Pons (tissue), 1 donor: ENCODE measurements around the gene LAMA4.

Experiments used
- DNase-seq: peaks from one replicate; pipeline ENCODE4 v3.0.0-alpha.2; 2016; ENCODE audit warnings: low spot score

Gene LAMA4

DNA sequence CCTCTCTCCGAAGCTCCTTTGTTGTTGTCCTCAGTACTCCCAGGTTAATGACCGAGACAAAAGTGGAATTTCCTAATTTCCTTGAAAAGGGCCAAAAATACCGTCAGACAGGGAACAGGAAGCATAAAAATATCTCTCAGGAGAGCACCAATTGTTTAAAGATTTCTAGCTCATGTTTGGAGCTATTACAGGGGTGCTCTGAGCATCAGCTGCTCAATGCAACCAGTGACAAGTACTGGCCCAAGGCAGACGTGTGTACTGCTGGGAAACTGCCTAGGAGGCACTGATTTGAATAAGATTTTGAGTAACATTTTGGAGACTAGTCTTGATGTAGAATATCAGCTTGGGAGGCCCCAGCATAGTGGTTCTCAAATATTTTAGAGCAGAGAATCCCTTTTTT, 17.3 kb downstream of the LAMA4 start:
- no peak for DNase-seq

DNA sequence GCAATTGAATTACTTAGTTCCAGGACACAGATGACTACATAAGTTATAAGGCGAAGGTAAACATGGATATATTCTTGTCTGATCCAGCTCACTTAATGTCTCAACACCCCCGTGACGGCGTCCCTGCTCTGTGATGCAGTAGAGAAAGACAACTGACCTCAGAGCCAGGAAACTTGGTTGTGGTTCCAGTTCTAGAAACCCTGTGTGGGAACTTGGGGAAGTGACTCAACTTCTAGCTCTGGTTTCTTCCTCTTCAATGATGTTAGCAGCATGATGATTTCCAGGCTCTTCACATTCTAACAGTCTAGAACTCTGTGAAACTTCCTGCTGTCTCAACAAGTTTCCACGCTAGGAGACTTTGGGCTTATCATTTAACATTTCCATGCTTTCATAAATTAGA, 18.4 kb downstream of the LAMA4 start:
- DNase-seq = no peak

DNA sequence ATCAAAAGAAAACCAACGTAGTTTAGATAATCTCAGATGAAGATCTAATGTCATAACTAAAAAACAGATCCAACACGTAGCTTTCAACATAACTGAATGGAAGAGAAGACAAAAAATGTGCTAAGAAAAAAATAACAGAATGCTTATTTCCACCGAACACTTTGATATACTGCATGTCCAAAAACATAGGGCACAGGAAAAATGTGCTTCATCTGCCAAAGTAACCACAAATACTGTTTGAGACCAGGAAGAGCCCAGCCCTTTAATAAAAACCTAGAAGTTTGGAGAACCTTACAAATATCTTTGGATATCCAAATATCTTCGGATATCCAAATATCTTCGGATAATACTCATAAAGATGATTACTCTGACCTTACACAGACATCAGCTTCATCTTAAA, 19.8 kb downstream of the LAMA4 start:
- no peak for DNase-seq

DNA sequence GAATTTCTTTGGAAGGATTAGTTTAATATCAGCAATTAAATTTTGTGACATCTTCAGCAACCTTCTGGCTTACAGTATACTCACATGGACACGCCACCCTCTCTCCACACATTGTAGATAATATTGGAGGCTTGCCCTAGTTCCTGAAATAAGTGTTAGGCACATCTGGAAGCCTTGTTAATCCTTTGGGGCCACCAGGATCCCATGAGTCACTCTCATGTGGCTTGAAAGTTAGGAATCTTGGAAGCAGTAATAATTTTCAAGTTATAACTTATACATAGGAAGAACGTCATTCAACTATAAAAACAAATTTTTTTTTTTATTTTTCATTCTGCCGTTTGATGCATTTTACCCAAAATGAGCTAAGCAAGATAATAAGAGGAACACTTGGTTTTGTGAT, 20.5 kb downstream of the LAMA4 start:
- DNase-seq = no peak

DNA sequence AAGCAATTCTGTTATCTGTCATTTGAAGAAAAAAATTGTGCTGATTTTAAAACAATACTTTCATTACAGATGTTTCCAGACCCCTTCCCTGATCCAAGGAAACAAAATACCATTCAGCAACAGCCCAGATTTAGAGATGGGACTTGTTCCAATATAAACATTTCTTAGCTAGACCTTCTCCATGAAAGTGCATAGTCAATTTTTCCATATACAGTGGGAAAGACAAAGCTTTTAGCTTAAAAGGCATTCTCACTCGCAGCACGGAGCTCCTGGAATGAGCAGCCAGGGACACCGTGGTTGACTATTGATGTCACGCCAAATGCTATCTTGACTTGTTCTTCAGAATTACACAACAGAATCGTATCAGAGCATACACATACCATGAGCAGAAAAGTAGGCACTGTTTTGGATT, 21.5 kb downstream of the LAMA4 start:
- DNase-seq = no peak

DNA sequence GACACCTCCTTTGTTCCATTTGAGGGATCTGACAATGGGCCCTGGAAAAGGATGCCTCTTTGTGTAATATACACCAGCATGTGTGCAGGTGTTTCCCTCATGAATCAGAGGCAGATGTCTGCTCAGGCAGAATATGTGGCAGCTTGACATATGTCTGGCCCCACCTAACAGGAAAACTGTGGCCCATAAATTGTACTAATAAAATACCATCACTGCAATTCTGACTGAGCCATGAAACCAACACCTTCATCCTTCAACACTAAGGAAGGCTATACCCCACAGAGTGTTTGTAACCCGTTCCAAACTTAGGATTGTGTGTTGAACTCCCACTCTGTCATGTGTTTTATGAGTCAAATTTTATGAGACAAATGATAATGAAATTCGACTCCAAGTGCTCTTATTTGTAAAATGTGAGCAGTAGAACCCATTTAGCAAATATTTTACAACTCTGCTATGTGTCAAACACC, 22.7 kb downstream of the LAMA4 start:
- DNase-seq = no peak

DNA sequence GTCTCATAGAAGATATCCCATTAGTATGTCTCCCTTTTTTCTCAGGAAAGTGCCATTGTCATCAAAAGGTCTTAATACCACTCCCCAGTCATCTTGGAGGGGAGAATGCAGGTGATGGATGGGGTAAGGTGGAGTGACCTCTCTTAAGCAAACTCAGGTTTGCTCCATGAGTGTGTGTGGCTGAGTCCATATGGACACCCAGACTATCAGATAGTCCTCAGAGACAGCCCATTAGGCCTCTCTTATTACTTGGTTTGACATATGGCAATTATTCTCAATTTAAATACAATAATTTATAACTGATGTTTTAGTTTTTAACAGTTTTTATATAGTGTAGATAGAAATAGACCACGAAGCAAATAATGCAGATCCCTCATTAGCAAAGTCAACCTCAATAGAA, 23.2 kb downstream of the LAMA4 start:
- DNase-seq = no peak

DNA sequence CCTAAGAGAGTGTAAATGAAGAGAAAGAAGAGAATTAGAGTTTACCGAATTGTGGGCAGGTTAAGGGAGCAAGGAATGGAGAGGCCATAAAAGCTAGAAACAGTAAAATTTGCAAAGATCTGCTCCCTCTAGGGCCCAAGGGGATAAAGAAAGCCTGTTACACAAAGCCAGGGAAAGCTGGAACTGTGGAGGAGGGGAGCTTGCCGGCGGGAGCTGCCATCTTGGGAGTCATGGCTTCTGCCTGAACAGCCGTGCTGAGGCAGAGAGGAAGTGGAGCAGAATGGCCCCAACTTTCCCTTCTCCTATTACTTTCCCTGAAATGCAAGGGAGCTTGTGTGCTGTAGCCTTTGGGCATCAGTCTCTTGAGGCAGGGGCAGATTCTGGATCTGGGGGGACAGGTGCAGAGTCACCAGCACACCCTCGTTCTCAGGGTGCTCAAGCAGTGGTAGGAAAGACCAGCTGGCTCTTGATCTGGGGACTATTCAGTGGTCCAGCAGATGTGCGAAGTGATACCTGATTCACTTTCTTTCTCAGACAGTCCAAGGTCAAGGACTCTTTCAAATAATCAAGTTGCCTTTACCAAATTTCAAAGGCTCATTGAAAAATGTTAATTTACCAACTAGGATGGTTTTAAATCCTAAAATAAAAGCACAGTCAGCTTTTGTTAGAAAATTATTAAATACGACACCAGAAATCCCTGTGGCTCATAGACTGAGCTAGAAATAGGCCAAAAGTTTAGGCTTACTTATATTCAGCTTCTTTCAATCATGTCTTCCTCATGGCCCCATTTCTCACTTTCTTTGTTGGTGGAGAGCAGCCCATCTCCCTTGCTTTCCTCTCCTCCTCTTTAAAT, 25.7 kb downstream of the LAMA4 start:
- no peak for DNase-seq

DNA sequence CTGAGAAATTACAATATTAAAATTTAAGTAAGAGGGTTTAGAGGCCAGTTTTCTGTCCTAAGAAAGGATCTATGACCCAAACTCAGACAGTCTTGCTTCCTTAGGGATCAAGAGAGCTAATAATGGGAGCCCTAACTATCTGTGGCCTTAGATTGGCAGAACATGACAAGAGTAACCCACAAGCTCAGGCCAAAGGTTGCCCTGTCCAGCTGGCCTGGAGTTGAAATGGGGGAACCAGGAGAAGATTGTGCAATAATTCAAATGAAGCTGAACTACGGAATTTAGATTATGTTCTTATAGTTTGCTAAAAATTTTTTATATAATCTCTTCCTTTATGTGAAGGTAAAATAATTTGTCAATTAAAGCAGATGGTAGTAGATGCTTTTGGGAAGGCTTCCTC, 26.4 kb downstream of the LAMA4 start:
- DNase-seq = no peak

DNA sequence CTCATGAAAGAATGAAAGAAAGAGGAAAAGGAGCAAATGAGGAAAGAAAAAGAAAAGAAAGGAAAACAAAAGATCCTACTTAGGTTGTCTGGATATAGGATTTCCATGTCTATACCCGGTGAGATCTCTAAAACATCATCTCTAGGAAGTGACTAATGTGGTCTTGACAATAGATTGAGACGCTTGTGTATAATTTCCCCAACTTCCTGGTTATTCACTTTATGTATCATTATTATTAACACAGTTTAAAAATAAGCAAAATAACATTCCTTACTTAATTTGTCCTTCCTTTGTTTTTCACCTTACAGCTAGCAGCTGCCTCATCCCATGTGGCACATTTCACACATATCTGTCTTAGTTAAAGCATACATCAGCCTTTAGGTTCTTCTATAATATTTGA, 27.0 kb downstream of the LAMA4 start:
- DNase-seq = no peak

DNA sequence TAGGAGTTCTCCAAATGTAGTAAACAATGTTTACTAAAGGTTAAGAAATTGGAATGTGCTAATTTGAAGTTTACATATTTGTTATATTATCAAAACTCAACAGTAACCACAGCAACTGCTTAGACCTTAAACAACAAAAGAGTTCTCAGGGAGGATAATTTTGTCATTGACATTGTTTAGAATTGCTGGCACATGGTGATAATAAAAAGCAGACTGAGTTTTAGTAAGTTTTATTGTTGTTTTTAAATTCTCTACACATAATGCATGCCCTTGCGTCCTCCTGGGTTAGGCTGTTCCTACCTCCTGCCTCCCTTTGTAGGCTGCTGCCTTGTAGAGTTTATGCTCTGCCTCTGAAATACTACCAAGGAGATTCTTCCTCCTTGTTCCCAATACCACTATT, 28.7 kb downstream of the LAMA4 start:
- DNase-seq = no peak

DNA sequence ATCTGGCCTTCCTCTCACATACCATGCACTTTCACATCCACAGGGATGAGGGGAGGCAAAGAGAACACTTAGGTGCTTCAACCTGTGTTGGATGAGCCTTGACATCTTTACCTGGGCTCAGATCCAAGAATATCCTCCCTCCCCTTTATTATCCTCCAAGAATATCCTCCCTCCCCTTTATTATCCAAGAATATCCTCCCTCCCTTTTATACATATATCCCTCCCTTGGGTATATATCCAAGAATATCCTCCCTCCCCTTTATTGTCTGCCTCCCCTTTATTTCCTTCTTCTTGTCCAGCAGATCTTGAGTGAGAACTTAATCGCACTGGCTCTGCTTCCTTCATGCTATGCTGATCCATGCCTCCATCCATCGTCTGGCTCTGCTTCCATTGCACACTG, 30.3 kb downstream of the LAMA4 start:
- DNase-seq = no peak

DNA sequence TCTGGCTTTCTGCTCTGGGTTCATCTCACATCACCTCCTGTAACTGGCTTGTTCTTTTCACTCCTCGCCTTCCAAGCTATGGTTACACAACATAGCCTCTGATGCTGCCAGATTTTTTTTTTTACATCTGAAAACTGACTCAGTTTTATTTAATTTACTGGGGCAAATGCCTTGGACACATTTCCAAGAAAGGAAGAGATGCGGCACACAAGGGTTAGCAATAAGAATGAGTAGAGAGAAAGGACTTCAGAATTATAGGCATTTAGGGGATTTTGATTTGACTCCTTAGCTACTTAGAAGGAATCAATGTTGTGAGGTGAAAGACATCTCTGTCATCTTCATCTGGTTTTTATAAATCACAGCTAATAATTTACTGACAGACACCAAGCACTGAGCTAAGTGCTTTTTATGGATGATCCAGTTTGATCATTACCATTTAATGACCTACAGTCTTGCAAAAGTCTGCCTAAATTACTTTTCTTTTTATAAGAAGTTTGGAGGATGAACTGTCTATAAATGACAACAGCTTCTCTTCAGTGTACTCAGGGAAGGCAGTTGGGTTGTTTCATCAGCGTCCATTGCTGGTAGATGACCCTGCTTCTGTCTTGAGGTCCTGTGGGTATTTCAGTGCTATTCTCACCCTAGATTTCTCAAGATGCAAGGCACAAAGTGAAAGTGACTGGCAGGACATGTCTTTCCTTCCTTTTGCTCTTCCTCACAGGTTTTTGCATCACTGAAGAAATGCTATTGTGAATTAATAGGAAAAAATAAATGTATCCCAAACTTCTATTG, 31.1 kb downstream of the LAMA4 start:
- DNase-seq = peak; percentile 40

DNA sequence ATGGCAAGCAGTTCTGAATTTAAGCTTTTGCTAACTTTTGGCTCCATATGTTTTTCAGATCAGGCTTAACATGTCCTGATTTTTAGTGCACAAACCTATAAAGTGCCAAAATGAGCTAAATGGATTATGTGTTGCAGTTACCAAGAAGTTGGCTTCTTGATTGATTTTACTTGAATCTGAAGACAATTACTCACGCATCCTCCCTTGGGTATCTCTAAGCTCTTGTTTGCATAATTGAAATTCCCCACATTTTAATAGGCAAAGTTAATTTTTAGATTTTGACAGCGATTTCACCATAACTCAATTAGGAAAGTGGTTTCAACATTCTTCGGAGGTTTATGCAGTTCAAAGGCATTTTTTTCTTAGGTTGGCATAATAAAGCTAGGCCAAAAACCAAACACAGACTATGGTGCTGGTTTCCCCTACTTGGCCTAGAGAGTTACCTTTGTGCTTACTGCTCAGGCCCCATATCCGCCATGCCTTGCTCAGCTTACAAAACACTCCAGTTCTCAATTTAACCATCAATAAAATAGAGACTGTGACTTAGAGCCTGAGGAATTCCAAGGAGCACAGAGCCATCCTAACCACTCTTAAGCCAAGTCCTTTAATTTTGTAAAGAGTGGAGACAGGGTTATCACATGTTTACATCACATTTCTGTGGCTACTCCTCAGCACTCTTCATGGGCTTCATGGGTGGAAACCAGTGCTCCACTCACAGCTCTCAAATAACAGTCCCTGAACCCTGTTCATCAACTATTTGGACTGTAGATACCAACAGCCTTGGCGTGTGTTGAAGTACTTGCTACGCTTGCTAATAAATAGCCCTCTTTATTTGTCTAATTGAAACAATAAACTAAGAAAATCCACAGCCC, 32.1 kb downstream of the LAMA4 start:
- DNase-seq = no peak

DNA sequence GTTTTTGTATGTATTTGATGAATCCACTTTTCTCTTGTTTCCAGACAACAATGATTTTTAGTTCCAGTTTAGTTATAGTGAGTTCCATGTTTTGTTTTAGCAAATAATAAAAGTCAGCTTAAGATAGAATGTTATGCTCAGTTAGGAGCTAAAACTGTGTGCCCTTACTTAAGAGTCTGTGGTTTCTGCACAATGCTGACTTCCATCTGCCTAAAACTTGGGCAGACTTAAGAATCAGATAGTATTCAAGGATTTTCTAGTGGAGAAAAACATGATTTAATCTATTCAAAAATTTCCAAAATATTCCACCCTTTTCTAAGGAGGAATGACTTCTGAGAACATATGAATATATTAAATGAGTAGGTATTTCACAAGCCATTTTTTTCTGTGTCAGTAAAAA, 32.8 kb downstream of the LAMA4 start:
- no peak for DNase-seq

DNA sequence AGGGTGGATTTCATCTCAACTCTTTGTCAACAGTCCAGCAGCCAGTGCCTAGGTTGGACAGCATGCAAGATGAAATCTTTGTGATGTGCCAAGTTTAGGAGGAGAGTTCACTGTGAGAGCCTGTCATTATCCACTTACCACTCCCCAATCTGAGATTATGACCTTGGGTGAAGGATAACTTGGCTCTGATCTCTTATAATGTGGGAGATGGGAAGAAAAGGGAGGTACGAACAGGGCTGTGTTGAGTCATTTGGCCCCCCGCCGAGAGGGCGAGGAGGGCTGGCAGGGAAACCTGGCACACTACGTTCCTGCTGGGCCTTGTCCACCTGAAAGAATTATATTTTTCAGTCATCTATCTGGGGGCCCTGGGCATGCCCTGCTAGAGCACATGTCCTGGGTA, 35.8 kb downstream of the LAMA4 start:
- no peak for DNase-seq

DNA sequence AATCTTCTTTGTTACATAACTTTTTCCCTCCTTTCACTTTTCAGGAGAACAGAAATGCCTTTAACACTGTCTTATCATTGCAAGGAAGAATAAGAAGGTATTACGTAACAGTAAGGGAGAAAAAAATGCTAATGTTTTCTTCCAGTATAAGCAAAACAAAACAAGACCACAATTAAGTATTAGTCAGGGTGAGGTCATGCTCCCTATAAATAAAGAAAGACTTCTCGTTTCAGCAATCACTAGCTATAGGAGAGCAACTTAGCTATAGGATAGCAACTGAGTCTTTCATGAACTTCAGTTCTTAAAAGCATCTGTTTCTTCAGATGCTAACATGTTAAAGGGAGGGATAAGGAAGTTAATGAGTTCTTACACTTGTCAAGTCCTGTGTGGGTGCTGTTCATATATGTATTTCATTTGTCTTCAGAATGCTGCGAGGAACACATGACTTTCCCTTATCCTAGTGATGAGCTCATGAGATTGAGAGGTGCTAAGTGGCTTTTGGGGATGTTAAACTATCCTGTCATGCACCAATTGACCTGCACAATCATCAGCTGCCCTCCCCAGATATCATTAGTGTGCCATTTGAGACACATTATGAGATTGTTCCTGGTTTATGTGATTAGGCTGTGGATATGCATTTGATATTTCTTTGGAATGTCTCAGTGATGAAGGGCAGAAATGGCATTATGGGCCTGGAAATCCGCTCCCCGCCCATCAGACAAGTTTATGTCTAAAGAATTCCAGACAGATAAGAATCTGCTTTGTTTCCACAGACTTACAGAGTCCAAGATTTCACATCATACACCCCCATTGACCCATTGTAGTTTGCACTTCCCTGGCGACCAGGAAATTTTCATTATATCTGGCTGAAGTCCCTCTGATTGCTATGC, 37.5 kb downstream of the LAMA4 start:
- no peak for DNase-seq

DNA sequence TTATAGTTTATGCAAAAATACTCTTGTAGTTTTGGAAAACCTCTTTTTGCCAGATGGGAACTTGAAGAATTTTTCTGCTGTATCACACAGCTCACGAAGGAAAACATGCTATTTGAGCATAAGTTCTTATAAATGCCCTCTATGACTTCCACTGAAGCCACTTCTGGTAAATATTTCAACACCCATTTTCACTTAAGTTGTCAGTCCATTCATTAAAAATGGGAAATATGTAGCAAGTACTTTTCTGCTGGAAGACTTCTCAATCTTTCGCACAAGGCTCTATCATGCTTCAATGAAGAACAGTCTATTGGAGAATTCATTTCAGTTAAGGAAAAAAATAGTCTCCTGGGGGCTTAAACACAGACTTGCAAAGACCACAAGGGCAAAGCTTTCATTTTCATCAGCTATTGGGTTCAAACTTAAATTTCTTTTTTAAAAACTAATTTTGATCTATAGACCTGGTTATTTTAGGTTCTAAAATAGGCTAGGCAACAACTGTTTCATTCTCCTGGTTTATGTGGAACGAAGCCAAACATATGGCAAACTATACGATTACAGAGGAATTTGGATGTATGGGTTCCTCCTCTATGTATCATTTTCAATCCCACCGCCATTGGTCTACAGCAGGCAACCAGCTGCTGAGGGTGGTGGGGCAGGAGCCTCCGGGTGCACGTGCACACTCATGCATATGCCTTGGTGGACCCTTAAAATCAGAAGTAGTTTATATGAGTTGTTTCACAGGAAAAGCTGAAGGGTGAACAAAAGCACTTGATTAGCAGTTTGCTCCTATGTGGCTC, 38.7 kb downstream of the LAMA4 start:
- DNase-seq = no peak

DNA sequence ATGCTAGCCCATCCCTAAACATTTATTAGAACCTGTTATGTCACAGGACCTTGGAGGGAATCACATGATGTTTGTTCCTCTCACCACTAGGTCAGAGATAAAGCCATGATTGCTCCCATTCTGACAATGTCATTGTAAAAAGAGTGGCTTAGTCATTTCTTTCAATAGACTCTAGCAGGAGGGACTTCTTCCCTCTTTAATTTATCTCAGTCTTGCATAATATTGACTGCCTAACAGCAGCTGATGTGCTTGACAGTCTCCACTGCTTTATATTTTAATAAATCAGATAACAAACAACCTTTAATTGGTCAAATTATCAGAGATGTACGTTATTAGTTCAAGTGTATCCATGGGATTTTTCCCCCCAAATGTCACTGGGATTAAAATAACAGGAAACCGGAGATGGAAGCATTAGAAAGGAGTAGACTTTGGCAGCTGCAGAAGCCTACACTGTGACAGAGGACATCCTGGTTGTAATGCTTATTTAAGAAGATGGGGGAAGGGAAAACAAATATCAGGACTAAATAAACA, 39.6 kb downstream of the LAMA4 start:
- DNase-seq = no peak

DNA sequence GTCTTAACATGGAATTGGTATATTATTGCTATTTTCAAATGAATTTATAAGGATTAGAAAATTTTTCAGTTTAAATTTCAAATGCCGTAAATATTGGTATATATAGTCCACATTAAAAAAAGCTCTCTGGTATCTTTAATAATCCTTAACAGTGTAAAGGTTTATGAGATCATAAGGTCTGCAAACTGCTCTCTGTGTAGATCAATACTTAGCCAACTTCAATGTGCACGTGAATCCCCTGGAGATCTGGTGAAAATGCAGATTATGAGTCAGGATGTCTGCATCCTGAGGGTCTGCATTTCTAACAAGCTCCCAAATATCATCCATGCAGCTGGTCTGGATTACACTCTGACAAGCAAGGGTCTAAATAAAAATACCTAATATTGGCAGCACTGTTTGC, 43.5 kb downstream of the LAMA4 start:
- no peak for DNase-seq
